Endodermal cell (in vitro differentiated cells): Measurements from ENCODE around the gene FAM13A. TPM values are rescaled to one million over a fixed set of nuclear protein-coding genes. Genes with fewer than 3 reads are reported as not detected.
"Not testable (repeated sequence)": the region's sequence is repeated elsewhere in the genome, so short reads cannot be mapped to it uniquely, and the experiment has no call there.

Source experiments
- DNase-seq: peaks from one replicate; pipeline ENCODE4 v3.0.0-alpha.2; 2017
- H3K27ac ChIP-seq: 2 replicates; pipeline ENCODE4 v1.5.1; 2013; ENCODE audit warnings: mild to moderate bottlenecking, low read depth, low read length, moderate library complexity
- H3K27me3 ChIP-seq: 2 replicates; pipeline ENCODE4 v1.6.1; 2013; ENCODE audit warnings: mild to moderate bottlenecking, low read length, moderate library complexity; ENCODE audit not compliant: insufficient read depth, control insufficient read depth, poor library complexity, severe bottlenecking
- H3K36me3 ChIP-seq: 2 replicates; pipeline ENCODE4 v1.7.0; 2013; ENCODE audit warnings: mild to moderate bottlenecking, low read length, moderate library complexity; ENCODE audit not compliant: control insufficient read depth, insufficient read depth
- H3K4me1 ChIP-seq: one replicate; pipeline ENCODE4 v1.7.0; 2013; ENCODE audit warnings: low read length; ENCODE audit not compliant: control insufficient read depth, insufficient read depth
- H3K4me3 ChIP-seq: 2 replicates; pipeline ENCODE4 v1.5.1; 2013; ENCODE audit warnings: mild to moderate bottlenecking, low read length, moderate library complexity
- H3K9ac ChIP-seq: 2 replicates; pipeline ENCODE4 v1.6.1; 2013; ENCODE audit warnings: mild to moderate bottlenecking, low read length, moderate library complexity; ENCODE audit not compliant: poor library complexity, severe bottlenecking; ENCODE audit errors: extremely low read depth
- H3K9me3 ChIP-seq: 2 replicates; pipeline ENCODE4 v1.6.1; 2013; ENCODE audit warnings: mild to moderate bottlenecking, low read length, moderate library complexity; ENCODE audit not compliant: control insufficient read depth
- H3K27ac Mint-ChIP-seq: 2 replicates; pipeline ENCODE4 v1.8.0; 2020; ENCODE audit warnings: mixed read lengths
- H3K27me3 Mint-ChIP-seq: 2 replicates; pipeline ENCODE4 v1.8.0; 2021; ENCODE audit warnings: mild to moderate bottlenecking, mixed read lengths; ENCODE audit not compliant: insufficient read depth
- H3K36me3 Mint-ChIP-seq: 2 replicates; pipeline ENCODE4 v1.8.0; 2020; ENCODE audit warnings: low read depth, mixed read lengths
- H3K4me1 Mint-ChIP-seq: 2 replicates; pipeline ENCODE4 v1.8.0; 2020; ENCODE audit warnings: mixed read lengths
- H3K4me3 Mint-ChIP-seq: 2 replicates; pipeline ENCODE4 v1.8.0; 2020; ENCODE audit warnings: mild to moderate bottlenecking, moderate library complexity, mixed read lengths
- H3K9me3 Mint-ChIP-seq: 2 replicates; pipeline ENCODE4 v1.8.0; 2020; ENCODE audit warnings: mild to moderate bottlenecking, mixed read lengths
- CTCF ChIP-seq: fragments of 200-600 bp; sonication (generic); conservative IDR thresholded peaks from 2 replicates; pipeline ENCODE4 v1.5.0; 2021; ENCODE audit warnings: antibody characterized with exemption, mild to moderate bottlenecking
- WGBS, 2 experiments: methylation state at CpG; one replicate each; pipeline versions ENCODE4 v1.1.5 to v1.1.7; 2013; ENCODE audit warnings: missing lambda C conversion rate in 2 of 2, mixed read lengths in 1 of 2; ENCODE audit not compliant: insufficient coverage in 1 of 2, insufficient read length in 1 of 2; 5-methylcytosine and 5-hydroxymethylcytosine counted together
- total RNA-seq, 2 donors: library from RNA; stranded (reverse); fragmentation: NEBNext Ultra II Directional in 1 of 2; extraction: Animal tissue kit (Norgen Biotek cat#: 25700) in 1 of 2; gene quantifications; 2 replicates in 1 of 2; 3 replicates in 1 of 2; pipeline ENCODE4 v1.2.1, GENCODE V29; 2021

FAM13A gene
- total RNA-seq, 2 donors from 2014 or later = 13.6 to 17.0 TPM

GRCh38 chr4:88858752-88859151 is 198.2 kb downstream of the FAM13A start:
- Mint-ChIP-seq H3K9me3 (no peaks in the 10 kb centered on the region), H3K4me3 (no peak overlapping the region), H3K4me1 (peaks cover 3% of the 10 kb centered on the region), H3K27me3 (no peaks in the 10 kb centered on the region), H3K27ac (no peak overlapping the region), H3K36me3 (no peaks in the 10 kb centered on the region)
- H3K36me3 ChIP-seq = no peaks in the 10 kb centered on the region
- no peaks in the 10 kb centered on the region for H3K27me3 ChIP-seq
- WGBS, 2 experiments = 100% methylated on average over 1 to 2 of the region's 2 CpGs
- H3K4me1 ChIP-seq = no peaks in the 10 kb centered on the region
- no peak overlapping the region for H3K27ac ChIP-seq
- DNase-seq = no peak
- no peak overlapping the region for H3K4me3 ChIP-seq
- H3K9me3 ChIP-seq = no peaks in the 10 kb centered on the region
- no peak overlapping the region for H3K9ac ChIP-seq
- TF ChIP-seq CTCF = no peak

DNA sequence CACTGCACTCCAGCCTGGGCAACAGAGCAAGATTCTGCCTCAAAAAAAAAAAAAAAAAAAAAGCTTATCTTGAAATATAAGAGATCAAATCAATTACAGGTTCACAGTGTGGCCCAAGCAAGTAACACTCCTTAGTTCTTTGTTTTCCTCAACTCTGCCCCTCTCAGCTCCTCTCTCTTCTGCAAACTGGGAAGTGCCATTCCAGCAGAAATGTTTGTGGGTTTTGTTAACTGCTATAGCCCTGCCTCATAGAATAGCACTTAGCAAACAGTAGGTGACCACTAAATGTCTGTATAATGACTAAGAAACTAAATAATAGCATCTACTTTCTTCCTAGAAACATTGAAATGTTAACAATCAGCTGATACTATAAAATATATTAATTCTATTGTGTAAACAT is 199.4 kb downstream of the FAM13A start:
- no peak for DNase-seq
- no peaks in the 10 kb centered on the region for H3K36me3 Mint-ChIP-seq
- H3K27me3 Mint-ChIP-seq = no peaks in the 10 kb centered on the region
- no peak for TF ChIP-seq CTCF
- H3K27ac Mint-ChIP-seq = no peak overlapping the region
- H3K4me1 ChIP-seq = no peaks in the 10 kb centered on the region
- H3K9me3 Mint-ChIP-seq = no peaks in the 10 kb centered on the region
- H3K27me3 ChIP-seq = no peaks in the 10 kb centered on the region
- no peak overlapping the region for H3K9ac ChIP-seq
- H3K4me3 Mint-ChIP-seq = no peak overlapping the region
- H3K4me1 Mint-ChIP-seq = no peaks in the 10 kb centered on the region
- H3K9me3 ChIP-seq = no peaks in the 10 kb centered on the region
- H3K36me3 ChIP-seq = no peaks in the 10 kb centered on the region
- no peak overlapping the region for H3K27ac ChIP-seq
- H3K4me3 ChIP-seq = no peak overlapping the region

GRCh38 chr4:88854481-88854880 is 202.5 kb downstream of the FAM13A start:
- Mint-ChIP-seq H3K4me3 (no peak overlapping the region), H3K4me1 (no peaks in the 10 kb centered on the region), H3K36me3 (no peaks in the 10 kb centered on the region), H3K9me3 (no peaks in the 10 kb centered on the region), H3K27me3 (no peaks in the 10 kb centered on the region), H3K27ac (no peak overlapping the region)
- no peaks in the 10 kb centered on the region for H3K27me3 ChIP-seq
- DNase-seq = no peak
- H3K36me3 ChIP-seq = no peaks in the 10 kb centered on the region
- H3K27ac ChIP-seq = no peak overlapping the region
- no peaks in the 10 kb centered on the region for H3K9me3 ChIP-seq
- 87 to 100% methylated on average over 2 to 3 of the region's 3 CpGs for WGBS, 2 experiments
- no peaks in the 10 kb centered on the region for H3K4me1 ChIP-seq
- no peak for TF ChIP-seq CTCF
- H3K4me3 ChIP-seq = no peak overlapping the region
- no peak overlapping the region for H3K9ac ChIP-seq

- H3K27ac ChIP-seq, H3K4me3 Mint-ChIP-seq, H3K9me3 Mint-ChIP-seq, H3K9me3 ChIP-seq, H3K36me3 Mint-ChIP-seq, H3K4me3 ChIP-seq, H3K27ac Mint-ChIP-seq, H3K9ac ChIP-seq, DNase-seq, H3K27me3 Mint-ChIP-seq, H3K4me1 ChIP-seq, H3K4me1 Mint-ChIP-seq, H3K27me3 ChIP-seq, H3K36me3 ChIP-seq: not testable (repeated sequence)
- 87 to 100% methylated on average over 3 of the region's 3 CpGs for WGBS, 2 experiments
Observed at GRCh38 chr4:88853583-88853982, 203.4 kb downstream of the FAM13A start.
